ENCODE data around the gene GRIN3B. TPM values are rescaled to one million over a fixed set of nuclear protein-coding genes. Genes with fewer than 3 reads are reported as not detected.

GRIN3B gene
- total RNA-seq, 3 donors from 2014 or later = 2.6 TPM; not detected in 2

GRCh38 chr19:1012334-1012733 is 12.1 kb downstream of the GRIN3B start:
- H3K9me3 ChIP-seq = no peaks in the 10 kb centered on the region
- H3K4me1 ChIP-seq = peaks cover 4 to 18% of the 10 kb centered on the region in 2 donors
- intact Hi-C loops (cut with DNase I; ENCODE audit: low total_unique reads) = loop anchor here (10.0 kb wide), 1 partner anchor 212 kb away; no protein-coding TSS in a partner anchor
- H3K27ac ChIP-seq = no peak overlapping the region
- H3K4me3 ChIP-seq = no peak overlapping the region
- H3K27me3 ChIP-seq = no peaks in the 10 kb centered on the region
- H3K36me3 ChIP-seq = peaks cover 16% of the 10 kb centered on the region
- TF ChIP-seq POLR2AphosphoS5 (IDR thresholded peaks at IDR 0.05) (no peak), POLR2A (IDR thresholded peaks at IDR 0.05) (no peak)
- TF ChIP-seq, protein P1, sequence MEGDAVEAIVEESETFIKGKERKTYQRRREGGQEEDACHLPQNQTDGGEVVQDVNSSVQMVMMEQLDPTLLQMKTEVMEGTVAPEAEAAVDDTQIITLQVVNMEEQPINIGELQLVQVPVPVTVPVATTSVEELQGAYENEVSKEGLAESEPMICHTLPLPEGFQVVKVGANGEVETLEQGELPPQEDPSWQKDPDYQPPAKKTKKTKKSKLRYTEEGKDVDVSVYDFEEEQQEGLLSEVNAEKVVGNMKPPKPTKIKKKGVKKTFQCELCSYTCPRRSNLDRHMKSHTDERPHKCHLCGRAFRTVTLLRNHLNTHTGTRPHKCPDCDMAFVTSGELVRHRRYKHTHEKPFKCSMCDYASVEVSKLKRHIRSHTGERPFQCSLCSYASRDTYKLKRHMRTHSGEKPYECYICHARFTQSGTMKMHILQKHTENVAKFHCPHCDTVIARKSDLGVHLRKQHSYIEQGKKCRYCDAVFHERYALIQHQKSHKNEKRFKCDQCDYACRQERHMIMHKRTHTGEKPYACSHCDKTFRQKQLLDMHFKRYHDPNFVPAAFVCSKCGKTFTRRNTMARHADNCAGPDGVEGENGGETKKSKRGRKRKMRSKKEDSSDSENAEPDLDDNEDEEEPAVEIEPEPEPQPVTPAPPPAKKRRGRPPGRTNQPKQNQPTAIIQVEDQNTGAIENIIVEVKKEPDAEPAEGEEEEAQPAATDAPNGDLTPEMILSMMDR (IDR thresholded peaks at IDR 0.05) = no peak
- DNase-seq (ENCODE audit: low spot score in 2 of 2) = no peak

- no peaks in the 10 kb centered on the region for H3K27me3 ChIP-seq
- peaks cover 16% of the 10 kb centered on the region for H3K36me3 ChIP-seq
- no peaks in the 10 kb centered on the region for H3K9me3 ChIP-seq
- DNase-seq (ENCODE audit: low spot score in 2 of 2) = no peak
- no peak overlapping the region for H3K27ac ChIP-seq
- no peak overlapping the region for H3K4me3 ChIP-seq
- intact Hi-C loops (cut with DNase I; ENCODE audit: low total_unique reads) = loop anchor here (10.0 kb wide), 1 partner anchor 212 kb away; no protein-coding TSS in a partner anchor
- H3K4me1 ChIP-seq = peaks cover 7 to 27% of the 10 kb centered on the region in 2 donors
- TF ChIP-seq, protein P1 (IDR thresholded peaks at IDR 0.05) = no peak
- TF ChIP-seq POLR2AphosphoS5 (IDR thresholded peaks at IDR 0.05) = no peak
- TF ChIP-seq POLR2A (IDR thresholded peaks at IDR 0.05) = no peak
Measured at GRCh38 chr19:1013218-1013617, 13.0 kb downstream of the GRIN3B start.

- Histone ChIP-seq H3K27me3 (no peaks in the 10 kb centered on the region), H3K4me3 (no peak overlapping the region), H3K9me3 (no peaks in the 10 kb centered on the region), H3K27ac (no peak overlapping the region), H3K4me1 (peaks cover 16 to 39% of the 10 kb centered on the region in 2 donors), H3K36me3 (peaks cover 16% of the 10 kb centered on the region)
- DNase-seq (ENCODE audit: low spot score in 2 of 2) = no peak
- TF ChIP-seq, protein P1 (IDR thresholded peaks at IDR 0.05) = no peak
- TF ChIP-seq POLR2AphosphoS5 (IDR thresholded peaks at IDR 0.05) = no peak
- TF ChIP-seq POLR2A (IDR thresholded peaks at IDR 0.05) = no peak
- intact Hi-C loops (cut with DNase I; ENCODE audit: low total_unique reads) = loop anchor here (10.0 kb wide), 1 partner anchor 210 kb away; no protein-coding TSS in a partner anchor
Measured at GRCh38 chr19:1014161-1015060, 14.2 kb downstream of the GRIN3B start.

DNA sequence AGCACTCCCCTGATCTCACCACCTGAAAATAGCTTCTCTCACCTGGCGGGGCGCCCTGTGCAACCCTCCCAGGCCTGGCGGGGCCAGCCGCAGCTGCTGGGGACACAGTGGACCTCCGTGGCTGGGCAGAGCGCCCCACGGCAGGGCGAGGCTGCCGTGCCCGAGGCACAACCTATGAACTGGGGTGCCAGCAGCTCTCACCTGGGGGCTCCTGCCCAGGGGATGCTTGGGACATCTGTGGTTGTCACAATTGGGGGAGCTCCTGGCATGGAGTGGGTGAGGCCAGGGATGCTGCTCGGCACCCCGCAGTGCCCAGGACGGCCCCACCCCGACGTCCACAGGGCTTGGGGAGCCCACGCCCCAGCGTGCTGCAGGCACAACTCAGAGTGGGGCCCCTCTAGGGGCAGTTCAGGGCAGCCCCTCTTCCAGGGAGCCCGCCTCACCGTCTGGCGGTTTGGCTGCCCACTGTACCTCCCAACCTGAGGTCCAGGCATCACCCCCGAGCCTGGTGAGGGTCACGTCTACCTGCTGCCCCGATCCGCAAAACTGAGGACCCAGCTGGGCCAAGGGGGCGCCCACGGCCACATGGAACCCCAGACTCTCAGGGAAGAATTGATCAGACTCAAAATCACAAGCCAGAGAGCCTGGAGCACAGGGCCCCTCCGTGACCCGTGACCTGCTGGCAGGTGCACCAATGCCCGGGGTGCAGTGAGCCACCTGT is 15.0 kb downstream of the GRIN3B start:
- peak overlapping the region in 1 of 3 donors; percentile 58 for H3K4me3 ChIP-seq
- H3K27ac ChIP-seq = peak overlapping the region in 1 of 2 donors; percentile 77
- intact Hi-C loops (cut with DNase I; ENCODE audit: low total_unique reads) = loop anchor here (10.0 kb wide), 1 partner anchor 210 kb away; no protein-coding TSS in a partner anchor
- H3K36me3 ChIP-seq = peaks cover 15% of the 10 kb centered on the region
- no peak for DNase-seq (ENCODE audit: low spot score in 2 of 2)
- H3K27me3 ChIP-seq = no peaks in the 10 kb centered on the region
- no peaks in the 10 kb centered on the region for H3K9me3 ChIP-seq
- H3K4me1 ChIP-seq = peaks cover 16 to 46% of the 10 kb centered on the region in 2 donors
- TF ChIP-seq POLR2AphosphoS5 (IDR thresholded peaks at IDR 0.05) (no peak), POLR2A (IDR thresholded peaks at IDR 0.05) (no peak)
- TF ChIP-seq, protein P1 (IDR thresholded peaks at IDR 0.05) = no peak

All from breast epithelium (tissue), 4 donors.